ENCODE results near the gene POLR2M.

Gene POLR2M

GRCh38 chr15:57736591-57736990 is 30.1 kb downstream of the POLR2M start:
- DNase-seq (ENCODE audit: low read depth in 1 of 2, low spot score in 1 of 2): no peak

GRCh38 chr15:57738734-57739237 is 32.3 kb downstream of the POLR2M start:
- no peak for DNase-seq (ENCODE audit: low read depth in 1 of 2, low spot score in 1 of 2)

- no peak for DNase-seq (ENCODE audit: low read depth in 1 of 2, low spot score in 1 of 2)
Observed at GRCh38 chr15:57740048-57740447, 33.5 kb downstream of the POLR2M start.

- no peak for DNase-seq (ENCODE audit: low read depth in 1 of 2, low spot score in 1 of 2)
Observed at GRCh38 chr15:57741089-57741488, 34.6 kb downstream of the POLR2M start.

- no peak for DNase-seq (ENCODE audit: low read depth in 1 of 2, low spot score in 1 of 2)
Observed at GRCh38 chr15:57743424-57743823, 36.9 kb downstream of the POLR2M start.

- DNase-seq (ENCODE audit: low read depth in 1 of 2, low spot score in 1 of 2): no peak
Observed at GRCh38 chr15:57746786-57747185, 40.3 kb downstream of the POLR2M start.

- no peak for DNase-seq (ENCODE audit: low read depth in 1 of 2, low spot score in 1 of 2)
Observed at GRCh38 chr15:57747206-57747896, 40.8 kb downstream of the POLR2M start.

- no peak for DNase-seq (ENCODE audit: low read depth in 1 of 2, low spot score in 1 of 2)
Observed at GRCh38 chr15:57751177-57751800, 44.8 kb downstream of the POLR2M start.

GRCh38 chr15:57752436-57752835 is 45.9 kb downstream of the POLR2M start:
- no peak for DNase-seq (ENCODE audit: low read depth in 1 of 2, low spot score in 1 of 2)

GRCh38 chr15:57752840-57753239 is 46.3 kb downstream of the POLR2M start:
- DNase-seq (ENCODE audit: low read depth in 1 of 2, low spot score in 1 of 2): no peak

GRCh38 chr15:57756466-57756865 is 50.0 kb downstream of the POLR2M start:
- no peak for DNase-seq (ENCODE audit: low read depth in 1 of 2, low spot score in 1 of 2)

- no peak for DNase-seq (ENCODE audit: low read depth in 1 of 2, low spot score in 1 of 2)
Observed at GRCh38 chr15:57758560-57758959, 52.0 kb downstream of the POLR2M start.

- DNase-seq (ENCODE audit: low read depth in 1 of 2, low spot score in 1 of 2): no peak
Observed at GRCh38 chr15:57761562-57761961, 55.0 kb downstream of the POLR2M start.

GRCh38 chr15:57762302-57762701 is 55.8 kb downstream of the POLR2M start:
- DNase-seq (ENCODE audit: low read depth in 1 of 2, low spot score in 1 of 2): no peak

GRCh38 chr15:57763176-57763964 is 56.9 kb downstream of the POLR2M start:
- no peak for DNase-seq (ENCODE audit: low read depth in 1 of 2, low spot score in 1 of 2)
